ENCODE results near the gene C20orf204.
"Not testable (repeated sequence)": the region's sequence is repeated elsewhere in the genome, so short reads cannot be mapped to it uniquely, and the experiment has no call there.

C20orf204 gene

GRCh38 chr20:64084685-64085152, 48.7 kb downstream of the C20orf204 start:
- no peak for DNase-seq (ENCODE audit: low spot score)

GRCh38 chr20:64086801-64087200, 50.8 kb downstream of the C20orf204 start:
- no peak for DNase-seq (ENCODE audit: low spot score)

GRCh38 chr20:64087226-64087825, 51.3 kb downstream of the C20orf204 start:
- DNase-seq (ENCODE audit: low spot score), result not testable (repeated sequence)

- not testable (repeated sequence) for DNase-seq (ENCODE audit: low spot score)
Measured at GRCh38 chr20:64088586-64088985, 52.6 kb downstream of the C20orf204 start.

All from kidney capillary endothelial cell (primary cell).